ENCODE measurements around the gene TK2.

Gene TK2

DNA sequence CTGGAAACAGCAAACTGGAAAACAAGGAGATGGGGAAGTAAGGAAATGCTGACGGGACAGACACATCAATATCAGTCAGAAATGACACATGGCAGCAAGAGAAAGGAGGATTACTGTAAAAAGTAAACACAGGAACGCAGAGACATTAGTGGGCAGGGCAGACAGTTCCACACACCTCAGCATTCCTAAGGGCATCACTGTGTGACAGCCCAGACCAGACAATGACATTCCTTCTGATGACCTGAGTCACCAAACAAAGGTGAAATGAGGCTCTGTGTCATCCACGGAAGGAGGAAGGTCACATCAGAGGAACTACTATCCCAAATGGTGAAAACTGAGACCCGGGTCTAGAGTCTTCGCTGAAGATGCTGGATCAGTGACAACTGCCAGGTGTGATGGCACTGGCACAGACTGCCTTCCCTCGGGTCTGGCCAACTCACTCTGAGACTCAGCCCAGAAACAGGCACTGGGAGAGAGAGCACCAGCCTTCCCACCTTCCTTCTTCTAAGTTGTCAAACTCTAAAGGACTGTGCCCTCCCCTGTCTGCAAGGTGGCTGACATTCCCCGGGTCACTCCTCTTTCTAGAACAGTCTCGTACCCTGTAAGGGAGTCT is 36.7 kb downstream of the TK2 start:
- Histone ChIP-seq H3K27ac (ENCODE audit: low read depth, low read length) (no peak overlapping the region), H3K4me3 (ENCODE audit: low read depth in 1 of 2, low read length in 2 of 2) (no peak overlapping the region), H3K4me1 (ENCODE audit: control insufficient read depth in 1 of 2, insufficient read depth in 2 of 2, low read length in 2 of 2) (peaks cover 20 to 37% of the 10 kb centered on the region in 2 donors), H3K9ac (ENCODE audit: low read depth in 1 of 2, low read length in 2 of 2) (no peak overlapping the region), H3K36me3 (ENCODE audit: control insufficient read depth in 1 of 2, insufficient read depth in 2 of 2, low read length in 2 of 2) (peaks cover 11 to 24% of the 10 kb centered on the region in 2 donors), H3K27me3 (ENCODE audit: control insufficient read depth in 1 of 2, insufficient read depth in 2 of 2, low read length in 2 of 2) (no peaks in the 10 kb centered on the region), H3K9me3 (ENCODE audit: control insufficient read depth in 1 of 2, low read length in 2 of 2) (no peaks in the 10 kb centered on the region)

DNA sequence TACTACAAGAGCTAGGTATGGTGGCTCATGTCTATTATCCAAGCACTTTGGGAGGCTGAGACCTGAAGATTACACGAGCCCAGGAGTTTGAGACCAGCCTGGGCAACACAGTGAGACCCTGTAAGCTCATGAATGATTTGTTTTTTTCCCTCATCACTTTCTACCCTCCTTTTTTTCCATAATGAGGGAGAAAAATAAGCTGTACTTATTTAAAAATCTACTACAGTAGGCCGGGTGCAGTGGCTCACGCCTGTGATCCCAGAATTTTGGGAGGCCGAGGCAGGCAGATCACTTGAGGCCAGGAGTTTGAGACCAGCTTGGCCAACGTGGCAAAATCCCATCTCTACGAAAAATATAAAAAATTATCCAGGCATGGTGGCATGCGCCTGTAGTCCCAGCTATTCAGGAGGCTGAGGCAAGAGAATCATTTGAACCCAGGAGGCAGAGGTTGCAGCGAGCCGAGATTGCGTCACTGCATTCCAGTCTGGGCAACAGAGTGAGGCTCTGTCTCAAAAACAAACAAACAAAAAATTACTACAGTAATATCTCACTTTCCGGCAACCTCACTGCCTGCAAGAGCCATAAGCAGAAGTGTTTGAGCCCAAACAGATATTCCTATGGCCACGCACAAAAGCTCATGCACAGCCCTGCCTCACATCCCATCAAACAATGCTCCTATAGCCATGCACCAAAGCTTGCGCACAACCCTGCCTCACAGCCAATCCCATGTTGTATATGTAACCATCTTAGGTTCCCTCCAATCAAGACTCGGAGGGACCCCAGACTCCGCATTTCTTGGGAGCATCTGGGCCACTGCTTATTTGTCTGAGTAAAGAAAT is 37.4 kb downstream of the TK2 start:
- Histone ChIP-seq H3K4me1 (ENCODE audit: control insufficient read depth in 1 of 2, insufficient read depth in 2 of 2, low read length in 2 of 2) (peaks cover 14 to 32% of the 10 kb centered on the region in 2 donors), H3K27ac (ENCODE audit: low read depth, low read length) (no peak overlapping the region), H3K4me3 (ENCODE audit: low read depth in 1 of 2, low read length in 2 of 2) (no peak overlapping the region), H3K27me3 (ENCODE audit: control insufficient read depth in 1 of 2, insufficient read depth in 2 of 2, low read length in 2 of 2) (no peaks in the 10 kb centered on the region), H3K9ac (ENCODE audit: low read depth in 1 of 2, low read length in 2 of 2) (no peak overlapping the region), H3K9me3 (ENCODE audit: control insufficient read depth in 1 of 2, low read length in 2 of 2) (no peaks in the 10 kb centered on the region), H3K36me3 (ENCODE audit: control insufficient read depth in 1 of 2, insufficient read depth in 2 of 2, low read length in 2 of 2) (peaks cover 11 to 24% of the 10 kb centered on the region in 2 donors)

DNA sequence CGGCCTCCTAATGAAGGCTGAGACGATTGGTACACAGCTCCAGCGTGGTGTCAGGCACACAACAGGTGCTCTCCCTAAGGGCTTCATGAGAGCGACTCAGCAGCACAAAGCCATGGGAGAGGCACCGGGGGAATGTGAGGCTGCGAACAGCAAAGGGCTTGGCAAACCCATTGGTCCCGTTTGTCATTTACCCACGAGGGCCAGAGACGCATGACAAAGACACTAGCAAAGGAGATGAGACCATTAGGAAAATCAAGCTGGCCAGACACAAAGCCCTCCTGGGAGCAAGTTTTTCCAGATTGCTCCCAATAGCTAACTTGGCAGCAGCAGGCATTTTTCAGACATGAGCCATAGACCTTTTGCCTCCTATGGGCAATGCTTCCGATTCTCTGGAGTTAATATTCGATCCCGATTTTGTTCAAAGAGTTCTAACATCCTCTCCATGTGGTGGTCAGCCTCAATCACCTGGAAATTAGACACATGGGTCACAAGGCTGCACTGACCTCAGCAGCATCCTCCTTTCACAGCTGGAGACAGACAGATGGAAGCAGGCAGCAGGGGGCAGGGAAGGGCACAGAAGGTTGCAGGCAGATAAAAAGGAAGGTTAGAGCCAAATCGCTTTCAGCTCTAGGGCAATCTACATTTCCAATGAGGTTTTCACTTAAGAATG is 38.2 kb downstream of the TK2 start:
- H3K4me3 ChIP-seq (ENCODE audit: low read depth in 1 of 2, low read length in 2 of 2) = no peak overlapping the region
- peaks cover 11 to 24% of the 10 kb centered on the region in 2 donors for H3K36me3 ChIP-seq (ENCODE audit: control insufficient read depth in 1 of 2, insufficient read depth in 2 of 2, low read length in 2 of 2)
- no peak overlapping the region for H3K27ac ChIP-seq (ENCODE audit: low read depth, low read length)
- peaks cover 7 to 25% of the 10 kb centered on the region in 2 donors for H3K4me1 ChIP-seq (ENCODE audit: control insufficient read depth in 1 of 2, insufficient read depth in 2 of 2, low read length in 2 of 2)
- no peaks in the 10 kb centered on the region for H3K9me3 ChIP-seq (ENCODE audit: control insufficient read depth in 1 of 2, low read length in 2 of 2)
- H3K27me3 ChIP-seq (ENCODE audit: control insufficient read depth in 1 of 2, insufficient read depth in 2 of 2, low read length in 2 of 2) = no peaks in the 10 kb centered on the region
- H3K9ac ChIP-seq (ENCODE audit: low read depth in 1 of 2, low read length in 2 of 2) = no peak overlapping the region

DNA sequence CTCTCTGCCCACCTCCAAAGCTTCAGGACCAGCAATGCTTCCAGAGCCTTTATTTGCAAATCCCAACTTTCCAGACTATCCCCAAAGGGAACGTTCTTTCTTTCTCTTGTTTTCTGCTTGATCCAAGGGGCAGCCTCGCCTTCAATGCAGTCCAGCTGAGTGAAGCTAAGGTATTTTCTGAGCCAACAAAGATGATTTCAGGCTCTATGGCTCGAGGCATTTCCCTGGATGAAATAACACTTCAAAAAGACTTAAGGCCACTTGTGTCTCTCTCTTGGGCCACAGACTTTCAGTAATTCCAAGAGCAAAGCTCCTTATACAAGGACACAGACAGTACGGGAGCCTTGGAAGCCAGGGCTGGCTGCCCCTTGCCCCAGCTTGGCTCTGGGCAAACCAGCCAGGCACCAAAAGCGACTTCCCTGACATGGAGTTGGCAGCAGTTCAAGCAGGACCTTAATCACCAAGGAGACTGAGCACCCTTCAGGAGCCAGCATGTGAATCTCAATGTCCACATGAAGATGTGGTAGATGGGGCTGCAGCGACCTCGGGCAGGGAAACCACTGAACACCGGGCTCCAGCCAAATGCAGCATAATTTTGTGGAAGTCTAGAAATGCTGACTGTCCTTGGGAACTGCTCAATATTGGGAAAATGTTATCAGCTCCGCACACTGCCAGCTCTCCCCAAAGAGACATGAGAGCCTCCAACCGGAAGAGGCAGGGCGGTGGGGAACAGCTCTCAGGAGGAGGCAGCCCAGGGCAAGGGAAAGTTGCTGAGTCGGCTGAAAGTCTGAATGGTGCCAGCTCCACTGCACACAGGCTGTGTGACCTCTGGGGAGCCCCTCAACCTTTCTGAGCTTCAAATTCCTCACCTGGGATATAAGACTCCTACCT is 39.0 kb downstream of the TK2 start:
- Histone ChIP-seq H3K4me1 (ENCODE audit: control insufficient read depth in 1 of 2, insufficient read depth in 2 of 2, low read length in 2 of 2) (peaks cover 0 to 17% of the 10 kb centered on the region in 2 donors), H3K27ac (ENCODE audit: low read depth, low read length) (no peak overlapping the region), H3K9ac (ENCODE audit: low read depth in 1 of 2, low read length in 2 of 2) (no peak overlapping the region), H3K9me3 (ENCODE audit: control insufficient read depth in 1 of 2, low read length in 2 of 2) (no peaks in the 10 kb centered on the region), H3K4me3 (ENCODE audit: low read depth in 1 of 2, low read length in 2 of 2) (no peak overlapping the region), H3K27me3 (ENCODE audit: control insufficient read depth in 1 of 2, insufficient read depth in 2 of 2, low read length in 2 of 2) (no peaks in the 10 kb centered on the region), H3K36me3 (ENCODE audit: control insufficient read depth in 1 of 2, insufficient read depth in 2 of 2, low read length in 2 of 2) (peaks cover 11 to 24% of the 10 kb centered on the region in 2 donors)

DNA sequence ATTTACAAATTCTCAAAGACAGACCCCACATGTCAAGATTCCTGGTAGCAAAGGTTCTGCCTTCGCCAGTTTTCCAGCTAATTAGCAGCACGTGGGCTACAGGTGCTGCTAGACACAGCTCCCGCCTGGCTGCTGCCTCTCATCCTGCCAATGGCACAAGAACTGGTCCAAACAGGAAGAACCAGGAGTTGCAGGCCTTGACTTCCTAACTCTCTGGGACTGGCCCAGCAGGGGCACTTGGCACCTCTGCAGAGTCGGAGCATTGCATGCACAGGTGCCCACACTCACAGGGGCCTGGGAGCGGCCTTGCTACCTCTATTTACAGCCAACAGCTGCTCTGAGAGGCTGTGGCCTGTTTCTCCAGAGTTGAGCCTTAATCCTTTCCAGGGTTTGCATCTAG is 39.6 kb downstream of the TK2 start:
- Histone ChIP-seq H3K27me3 (ENCODE audit: control insufficient read depth in 1 of 2, insufficient read depth in 2 of 2, low read length in 2 of 2) (no peaks in the 10 kb centered on the region), H3K4me3 (ENCODE audit: low read depth in 1 of 2, low read length in 2 of 2) (no peak overlapping the region), H3K9me3 (ENCODE audit: control insufficient read depth in 1 of 2, low read length in 2 of 2) (no peaks in the 10 kb centered on the region), H3K9ac (ENCODE audit: low read depth in 1 of 2, low read length in 2 of 2) (no peak overlapping the region), H3K27ac (ENCODE audit: low read depth, low read length) (no peak overlapping the region), H3K36me3 (ENCODE audit: control insufficient read depth in 1 of 2, insufficient read depth in 2 of 2, low read length in 2 of 2) (peaks cover 7 to 20% of the 10 kb centered on the region in 2 donors), H3K4me1 (ENCODE audit: control insufficient read depth in 1 of 2, insufficient read depth in 2 of 2, low read length in 2 of 2) (peaks cover 0 to 11% of the 10 kb centered on the region in 2 donors)

DNA sequence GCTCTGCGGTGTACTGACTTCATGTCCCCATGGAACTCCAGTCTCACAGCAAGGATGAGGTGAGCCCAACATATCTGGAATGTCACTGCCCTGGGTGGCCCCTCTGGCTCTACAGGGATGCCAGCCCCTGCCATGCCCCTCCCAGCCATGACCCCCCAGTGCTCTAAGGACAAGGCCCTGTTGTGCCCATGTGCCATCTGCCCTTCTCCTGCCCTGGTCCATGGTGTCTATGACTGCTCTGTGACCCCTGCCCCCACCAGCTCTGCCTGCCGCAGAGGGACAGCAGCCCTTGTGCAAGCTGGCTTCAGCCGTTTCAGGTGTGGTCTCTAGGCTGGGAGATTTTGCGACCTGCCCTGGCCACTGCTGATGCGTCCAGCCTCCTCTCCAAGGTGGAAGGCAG is 40.3 kb downstream of the TK2 start:
- Histone ChIP-seq H3K9ac (ENCODE audit: low read depth in 1 of 2, low read length in 2 of 2) (no peak overlapping the region), H3K4me1 (ENCODE audit: control insufficient read depth in 1 of 2, insufficient read depth in 2 of 2, low read length in 2 of 2) (peaks cover 0 to 8% of the 10 kb centered on the region in 2 donors), H3K36me3 (ENCODE audit: control insufficient read depth in 1 of 2, insufficient read depth in 2 of 2, low read length in 2 of 2) (peaks cover 7 to 18% of the 10 kb centered on the region in 2 donors), H3K9me3 (ENCODE audit: control insufficient read depth in 1 of 2, low read length in 2 of 2) (no peaks in the 10 kb centered on the region), H3K27ac (ENCODE audit: low read depth, low read length) (no peak overlapping the region), H3K27me3 (ENCODE audit: control insufficient read depth in 1 of 2, insufficient read depth in 2 of 2, low read length in 2 of 2) (no peaks in the 10 kb centered on the region), H3K4me3 (ENCODE audit: low read depth in 1 of 2, low read length in 2 of 2) (no peak overlapping the region)

DNA sequence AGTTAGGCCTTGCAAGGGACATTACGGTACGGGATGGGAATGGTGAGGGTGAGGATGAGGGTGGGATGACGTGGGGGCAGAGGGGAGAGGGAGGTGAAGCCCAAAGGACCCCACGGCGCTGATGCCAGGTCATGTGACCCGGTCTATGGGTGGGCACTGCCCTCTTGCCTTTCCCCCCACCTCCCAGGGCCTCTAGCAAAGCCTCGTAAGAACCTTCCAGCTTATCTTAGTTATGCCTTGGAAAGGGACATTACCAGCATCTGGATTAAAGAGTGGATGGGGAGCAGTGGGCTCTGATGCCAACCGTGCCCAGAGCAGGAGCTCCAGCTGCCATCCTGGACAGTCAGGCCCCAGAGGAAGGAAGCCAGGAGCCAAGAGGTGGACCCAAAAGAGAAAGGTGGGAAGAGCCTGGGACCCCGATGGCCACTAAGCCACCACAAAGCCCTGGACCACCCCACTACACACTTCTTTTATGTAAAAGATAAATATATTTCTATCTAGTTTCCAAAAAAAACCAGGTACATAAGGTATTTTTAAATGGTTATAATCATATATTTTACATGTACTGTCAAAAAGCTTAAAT is 40.9 kb downstream of the TK2 start:
- no peak overlapping the region for H3K27ac ChIP-seq (ENCODE audit: low read depth, low read length)
- H3K4me3 ChIP-seq (ENCODE audit: low read depth in 1 of 2, low read length in 2 of 2) = no peak overlapping the region
- no peaks in the 10 kb centered on the region for H3K27me3 ChIP-seq (ENCODE audit: control insufficient read depth in 1 of 2, insufficient read depth in 2 of 2, low read length in 2 of 2)
- H3K9me3 ChIP-seq (ENCODE audit: control insufficient read depth in 1 of 2, low read length in 2 of 2) = no peaks in the 10 kb centered on the region
- H3K36me3 ChIP-seq (ENCODE audit: control insufficient read depth in 1 of 2, insufficient read depth in 2 of 2, low read length in 2 of 2) = peaks cover 7 to 18% of the 10 kb centered on the region in 2 donors
- peaks cover 0 to 8% of the 10 kb centered on the region in 2 donors for H3K4me1 ChIP-seq (ENCODE audit: control insufficient read depth in 1 of 2, insufficient read depth in 2 of 2, low read length in 2 of 2)
- no peak overlapping the region for H3K9ac ChIP-seq (ENCODE audit: low read depth in 1 of 2, low read length in 2 of 2)

DNA sequence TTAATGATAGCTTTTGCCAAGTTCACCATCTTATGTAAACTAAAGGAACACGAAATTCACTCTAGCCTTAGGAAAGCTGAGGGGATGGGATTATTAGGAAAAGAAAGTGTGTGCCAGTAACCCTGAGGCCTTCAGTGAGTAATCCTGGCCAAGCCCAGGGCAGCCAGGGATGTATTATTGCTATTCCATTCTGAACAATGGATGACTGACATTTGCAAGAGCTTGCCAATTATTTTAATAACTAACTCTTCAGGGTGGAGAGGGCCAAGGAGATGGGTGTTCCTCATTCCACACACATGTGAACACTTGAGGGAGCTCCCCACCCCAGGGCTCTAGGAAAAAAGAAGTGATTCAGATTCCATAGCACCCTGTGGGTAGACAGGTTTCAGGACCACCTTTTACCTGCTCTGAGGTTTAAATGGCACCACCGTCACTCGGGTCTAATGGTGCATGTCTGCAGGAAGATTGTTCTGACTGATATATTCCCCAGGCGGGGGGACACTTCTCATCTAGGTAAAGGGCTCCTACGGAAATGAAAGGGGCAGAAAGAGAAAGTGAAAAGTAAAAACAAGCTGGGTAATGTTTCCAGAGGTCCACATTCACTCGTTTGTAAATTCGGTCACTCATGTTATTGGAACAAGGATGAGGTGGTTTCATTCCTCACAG is 41.5 kb downstream of the TK2 start:
- Histone ChIP-seq H3K27ac (ENCODE audit: low read depth, low read length) (no peak overlapping the region), H3K4me1 (ENCODE audit: control insufficient read depth in 1 of 2, insufficient read depth in 2 of 2, low read length in 2 of 2) (peaks cover 0 to 8% of the 10 kb centered on the region in 2 donors)

DNA sequence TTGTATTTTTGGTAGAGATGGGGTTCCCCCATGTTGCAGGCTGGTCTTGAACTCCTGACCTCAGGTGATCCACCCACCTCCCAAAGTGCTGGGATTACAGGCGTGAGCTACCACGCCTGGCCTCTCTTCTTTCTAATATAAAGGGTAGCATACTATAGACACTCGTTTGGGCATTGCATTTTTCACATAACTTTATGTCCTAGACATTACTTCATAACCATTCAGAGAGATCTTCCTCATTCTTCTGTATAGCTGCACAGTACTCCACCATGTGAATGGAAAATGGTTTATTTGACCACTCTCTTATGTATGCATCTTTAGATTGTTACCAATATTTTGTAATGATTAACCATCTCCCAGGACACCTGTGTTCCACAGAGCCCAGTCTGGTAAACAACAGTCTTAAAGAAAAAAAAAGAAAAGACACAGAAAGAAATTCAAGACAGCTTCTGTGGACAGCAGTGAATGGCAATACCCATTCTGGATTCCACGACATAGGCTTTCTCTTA is 42.1 kb downstream of the TK2 start:
- peaks cover 7 to 13% of the 10 kb centered on the region in 2 donors for H3K36me3 ChIP-seq (ENCODE audit: control insufficient read depth in 1 of 2, insufficient read depth in 2 of 2, low read length in 2 of 2)
- H3K4me3 ChIP-seq (ENCODE audit: low read depth in 1 of 2, low read length in 2 of 2) = no peak overlapping the region
- no peaks in the 10 kb centered on the region for H3K9me3 ChIP-seq (ENCODE audit: control insufficient read depth in 1 of 2, low read length in 2 of 2)
- peaks cover 0 to 8% of the 10 kb centered on the region in 2 donors for H3K4me1 ChIP-seq (ENCODE audit: control insufficient read depth in 1 of 2, insufficient read depth in 2 of 2, low read length in 2 of 2)
- no peak overlapping the region for H3K9ac ChIP-seq (ENCODE audit: low read depth in 1 of 2, low read length in 2 of 2)
- no peak overlapping the region for H3K27ac ChIP-seq (ENCODE audit: low read depth, low read length)
- H3K27me3 ChIP-seq (ENCODE audit: control insufficient read depth in 1 of 2, insufficient read depth in 2 of 2, low read length in 2 of 2) = no peaks in the 10 kb centered on the region

More for the DNA sequence above, 41.5 kb downstream of the TK2 start:
- Histone ChIP-seq H3K27me3 (ENCODE audit: control insufficient read depth in 1 of 2, insufficient read depth in 2 of 2, low read length in 2 of 2) (no peaks in the 10 kb centered on the region), H3K9me3 (ENCODE audit: control insufficient read depth in 1 of 2, low read length in 2 of 2) (no peaks in the 10 kb centered on the region), H3K9ac (ENCODE audit: low read depth in 1 of 2, low read length in 2 of 2) (no peak overlapping the region), H3K36me3 (ENCODE audit: control insufficient read depth in 1 of 2, insufficient read depth in 2 of 2, low read length in 2 of 2) (peaks cover 7 to 15% of the 10 kb centered on the region in 2 donors), H3K4me3 (ENCODE audit: low read depth in 1 of 2, low read length in 2 of 2) (no peak overlapping the region)
